ENCODE results near the gene BRWD1.
"Not testable (repeated sequence)": the region's sequence is repeated elsewhere in the genome, so short reads cannot be mapped to it uniquely, and the experiment has no call there.

Gene BRWD1

DNA sequence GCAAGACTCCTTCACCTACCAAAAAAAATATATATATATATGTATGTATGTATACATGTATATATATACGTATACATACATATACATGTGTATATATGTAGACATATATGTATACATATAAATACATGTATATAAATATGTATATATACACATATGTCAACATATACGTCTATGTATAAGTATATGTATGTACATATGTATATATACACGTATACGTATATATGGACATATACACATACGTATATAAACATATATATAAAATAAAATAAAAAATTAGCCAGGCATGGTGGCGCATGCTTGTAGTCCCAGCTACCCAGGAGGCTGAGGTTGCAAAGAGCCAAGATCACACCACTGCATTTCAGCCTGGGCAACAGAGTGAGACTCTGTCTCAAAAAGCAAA, 31.6 kb downstream of the BRWD1 start:
- DNase-seq (ENCODE audit: low spot score): no peak

GRCh38 chr21:39281207-39281606, 32.2 kb downstream of the BRWD1 start:
- DNase-seq (ENCODE audit: low spot score): no peak

DNA sequence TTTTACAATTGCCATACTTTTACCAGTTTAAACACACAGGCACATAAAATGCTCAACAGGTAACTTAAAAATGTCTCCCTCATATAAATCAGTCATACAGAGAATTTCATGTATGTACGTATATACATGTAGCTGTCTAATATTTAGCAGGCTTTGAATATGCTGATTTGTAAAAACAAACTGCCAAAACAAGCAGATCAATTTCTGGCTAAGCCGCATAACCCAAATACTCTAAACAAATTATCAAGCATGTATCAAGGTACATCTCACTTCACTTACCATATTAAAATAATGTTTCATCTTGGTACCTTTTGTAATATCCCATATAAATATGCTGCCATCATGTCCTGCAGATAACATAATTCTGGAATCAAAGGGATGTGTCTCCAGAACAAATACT, 43.8 kb downstream of the BRWD1 start:
- DNase-seq (ENCODE audit: low spot score): no peak

DNA sequence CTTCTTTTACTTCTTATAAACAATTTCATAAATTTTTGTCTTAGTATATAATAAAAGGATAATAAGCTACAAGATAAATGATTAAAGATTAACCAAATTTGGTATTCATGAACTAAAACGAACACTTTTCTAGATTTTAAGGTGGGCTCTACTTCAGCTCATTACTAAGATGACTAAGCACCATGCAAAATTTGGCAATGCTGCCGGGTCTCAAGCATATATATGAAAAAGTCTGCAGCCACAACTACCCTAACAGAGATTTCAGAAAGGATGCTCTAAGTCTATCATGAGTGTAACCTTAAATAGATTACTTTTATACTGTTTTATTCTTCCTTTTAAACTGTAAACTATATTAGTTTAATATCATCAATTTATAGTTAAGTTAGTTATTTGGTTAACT, 47.8 kb downstream of the BRWD1 start:
- no peak for DNase-seq (ENCODE audit: low spot score)

- no peak for DNase-seq (ENCODE audit: low spot score)
Measured at GRCh38 chr21:39263372-39263771, 50.1 kb downstream of the BRWD1 start.

- no peak for DNase-seq (ENCODE audit: low spot score)
Measured at GRCh38 chr21:39258207-39258606, 55.2 kb downstream of the BRWD1 start.

GRCh38 chr21:39251326-39251725, 62.1 kb downstream of the BRWD1 start:
- no peak for DNase-seq (ENCODE audit: low spot score)

- no peak for DNase-seq (ENCODE audit: low spot score)
Measured at GRCh38 chr21:39238275-39238674, 75.2 kb downstream of the BRWD1 start.

- DNase-seq (ENCODE audit: low spot score): no peak
Measured at GRCh38 chr21:39232861-39233291, 80.6 kb downstream of the BRWD1 start.

- DNase-seq (ENCODE audit: low spot score): no peak
Measured at GRCh38 chr21:39224930-39225329, 88.5 kb downstream of the BRWD1 start.

DNA sequence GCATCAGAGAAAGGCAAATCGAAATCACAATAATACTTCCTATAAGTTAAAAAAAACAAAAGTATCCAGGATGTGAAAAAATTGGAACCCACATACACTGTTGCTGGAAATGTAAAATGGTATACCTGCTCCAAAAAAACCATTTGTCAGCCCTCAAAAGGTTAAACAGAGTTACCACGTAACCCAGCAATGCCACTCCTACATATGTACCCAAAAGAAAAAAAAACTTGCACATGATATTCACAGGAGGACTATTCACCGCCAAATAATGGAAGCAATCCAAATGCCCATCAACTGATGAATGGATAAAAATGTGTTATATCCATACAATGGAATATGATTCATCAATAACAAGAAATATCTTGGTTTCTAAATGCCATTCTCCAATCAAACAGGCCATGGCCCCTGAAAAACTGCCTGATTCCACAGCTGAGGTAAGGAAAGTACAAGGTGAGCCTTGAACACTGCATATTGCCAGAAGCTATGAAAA, 91.4 kb downstream of the BRWD1 start:
- no peak for DNase-seq (ENCODE audit: low spot score)

DNA sequence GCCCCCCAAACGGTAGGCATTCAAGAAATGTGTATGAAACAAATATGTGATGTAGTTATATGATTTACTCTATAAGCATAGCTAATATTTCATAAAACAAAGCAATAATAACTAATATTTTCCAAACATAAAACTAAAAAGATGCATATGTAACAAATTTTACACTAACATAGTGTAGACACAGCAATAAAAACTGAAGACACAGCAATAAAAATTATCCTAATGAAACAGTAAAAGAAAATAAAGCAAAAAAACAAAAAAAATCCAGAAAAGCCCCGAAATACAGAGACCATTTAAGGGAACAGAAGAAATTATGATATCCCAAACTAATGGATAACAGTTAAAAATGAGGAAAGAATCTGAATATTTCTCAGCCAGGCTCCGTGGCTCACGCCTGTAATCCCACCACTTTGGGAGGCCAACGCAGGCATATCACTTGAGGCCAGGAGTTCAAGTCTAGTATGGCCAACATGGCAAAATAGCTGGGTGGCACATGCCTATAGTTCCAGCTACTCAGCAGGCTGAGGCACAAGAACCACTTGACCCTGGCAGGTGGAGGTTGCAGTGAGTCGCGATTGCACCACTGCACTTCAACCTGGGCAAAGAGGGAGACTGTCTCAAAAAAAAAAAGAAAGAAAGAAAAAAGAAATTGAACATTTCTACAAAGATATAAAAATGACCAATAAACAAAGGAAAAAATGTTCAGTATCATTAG, 92.0 kb downstream of the BRWD1 start:
- DNase-seq (ENCODE audit: low spot score): no peak

GRCh38 chr21:39220875-39221274, 92.6 kb downstream of the BRWD1 start:
- not testable (repeated sequence) for DNase-seq (ENCODE audit: low spot score)

- DNase-seq (ENCODE audit: low spot score): no peak
Measured at GRCh38 chr21:39220150-39220549, 93.3 kb downstream of the BRWD1 start.

DNA sequence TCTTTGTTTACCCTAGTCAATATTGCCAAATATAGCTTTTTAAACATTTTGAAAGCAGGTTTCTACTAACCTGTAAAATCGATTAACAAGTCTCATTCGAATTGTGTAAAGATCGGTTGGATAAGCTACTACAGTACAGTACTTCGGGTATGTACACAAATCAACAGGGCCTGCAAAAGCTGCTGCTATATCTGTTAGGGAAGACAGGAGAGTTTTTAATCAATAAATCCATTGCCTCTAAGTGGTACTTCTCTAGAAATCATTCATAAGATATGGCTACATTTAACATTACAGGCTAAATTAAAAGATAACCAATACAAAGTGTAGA, 95.4 kb downstream of the BRWD1 start:
- DNase-seq (ENCODE audit: low spot score): no peak

GRCh38 chr21:39217356-39218081, 95.9 kb downstream of the BRWD1 start:
- no peak for DNase-seq (ENCODE audit: low spot score)

DNA sequence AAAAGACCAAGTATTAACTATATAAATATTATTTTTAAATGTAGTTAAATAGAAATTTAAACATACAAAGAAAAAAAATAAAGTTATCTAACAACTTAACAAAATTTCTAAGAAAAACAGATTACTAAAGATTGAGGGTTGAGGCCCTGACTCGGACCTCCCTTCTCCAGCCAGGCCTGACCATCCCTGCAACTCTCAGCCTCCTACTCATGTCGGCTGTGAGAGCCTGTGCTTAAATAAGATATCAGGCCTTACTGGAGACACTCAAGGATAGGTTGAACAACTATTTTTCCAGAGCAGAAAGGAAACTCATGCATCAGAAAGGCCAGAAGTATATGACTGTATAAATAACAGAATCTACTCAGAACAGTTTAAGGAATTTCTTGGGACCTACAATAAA, 97.1 kb downstream of the BRWD1 start:
- DNase-seq (ENCODE audit: low spot score): no peak

- DNase-seq (ENCODE audit: low spot score): no peak
Measured at GRCh38 chr21:39215078-39215477, 98.4 kb downstream of the BRWD1 start.

- no peak for DNase-seq (ENCODE audit: low spot score)
Measured at GRCh38 chr21:39209334-39209688, 104.1 kb downstream of the BRWD1 start.

DNA sequence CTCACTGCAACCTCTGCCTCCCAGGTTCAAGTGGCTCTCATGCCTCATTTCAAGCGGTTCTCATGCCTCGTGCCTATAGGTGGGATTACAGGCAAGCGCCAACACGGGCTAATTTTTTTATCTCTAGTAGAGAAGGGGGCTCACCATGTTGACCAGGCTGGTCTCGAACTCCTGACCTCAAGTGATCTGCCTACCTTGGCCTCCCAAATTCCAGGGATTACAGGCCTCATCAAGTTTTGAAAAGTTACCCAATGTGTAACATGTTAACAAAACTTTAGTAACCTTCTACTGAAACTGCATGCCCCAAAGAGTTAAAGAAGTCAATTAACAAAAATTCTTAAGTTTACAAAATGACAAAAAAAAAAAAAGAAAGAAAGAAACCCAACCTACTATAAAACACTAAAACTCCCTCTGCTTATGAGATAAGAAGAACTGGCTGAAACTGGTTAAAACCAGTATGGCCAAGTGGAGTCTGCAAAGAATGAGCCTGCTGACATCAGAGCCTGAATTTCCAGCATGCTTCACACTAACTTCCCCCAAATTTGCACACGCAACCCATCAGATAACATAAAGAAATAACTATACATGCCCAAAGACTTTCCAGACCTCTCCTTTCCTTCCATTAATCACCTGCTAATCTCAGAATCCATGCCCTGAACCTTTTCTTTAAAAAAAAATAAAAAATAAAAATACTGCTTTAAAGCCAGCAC, 104.7 kb downstream of the BRWD1 start:
- DNase-seq (ENCODE audit: low spot score): no peak

- DNase-seq (ENCODE audit: low spot score): no peak
Measured at GRCh38 chr21:39204134-39204533, 109.3 kb downstream of the BRWD1 start.

DNA sequence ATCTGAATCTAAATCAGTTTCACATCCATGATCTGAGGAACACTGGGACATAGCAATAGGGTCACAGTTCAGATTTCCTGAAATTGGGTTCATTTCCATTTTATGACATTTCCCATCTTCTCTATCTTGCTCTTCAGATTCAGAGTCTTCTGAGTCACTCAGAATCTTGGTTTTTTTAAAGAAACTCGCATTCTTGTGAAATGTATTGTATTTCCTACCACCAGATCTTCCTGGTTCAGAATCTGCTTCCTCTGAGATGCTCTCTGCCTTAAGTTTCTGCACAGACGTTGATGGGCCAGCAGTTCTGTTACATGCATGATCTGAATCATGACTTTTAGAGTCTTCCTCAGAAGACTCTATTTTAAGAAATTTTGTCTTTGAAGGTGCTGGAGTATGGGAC, 114.6 kb downstream of the BRWD1 start:
- DNase-seq (ENCODE audit: low spot score): no peak
